ENCODE results near the gene CCK.
A peak's percentile ranks its signal among the peaks of the same experiment; 100 is the strongest.

CCK gene

DNA sequence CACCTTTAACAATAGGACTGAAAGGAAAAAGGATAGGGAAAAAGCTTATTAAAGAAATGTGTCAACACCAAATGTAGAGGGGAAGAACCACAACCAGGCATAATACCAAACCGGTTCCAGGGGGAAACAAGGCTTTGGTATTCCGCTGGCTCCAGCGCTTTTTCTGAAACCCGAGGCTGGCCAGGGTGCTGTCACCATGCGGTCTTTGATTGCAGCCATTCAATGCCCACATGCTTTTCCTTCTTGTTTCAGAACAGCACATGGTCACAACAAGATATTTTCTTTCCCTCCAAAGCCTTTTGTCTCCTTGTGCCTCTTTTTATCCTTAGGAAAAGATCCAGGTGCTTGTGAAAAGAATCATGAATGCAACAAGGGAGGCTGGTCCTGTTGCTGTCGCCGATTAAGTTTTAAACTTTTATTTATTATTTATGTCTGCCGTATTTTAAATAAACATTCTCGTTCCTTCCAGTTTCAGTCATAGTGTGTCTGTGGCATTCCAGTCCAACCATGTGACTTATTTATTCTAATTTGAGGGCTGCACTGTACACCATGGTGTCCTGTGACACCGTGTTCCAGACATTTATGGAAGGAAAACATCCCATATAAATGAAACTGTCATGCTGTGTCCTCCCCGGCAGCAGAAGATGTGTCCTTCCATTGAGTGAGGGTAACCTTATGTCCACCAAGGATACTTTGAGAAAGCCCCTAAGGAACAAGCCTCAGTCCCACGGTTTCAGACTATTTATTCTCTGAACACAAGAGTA lies 41.1 kb downstream of the CCK start:
- DNase-seq = no peak

DNA sequence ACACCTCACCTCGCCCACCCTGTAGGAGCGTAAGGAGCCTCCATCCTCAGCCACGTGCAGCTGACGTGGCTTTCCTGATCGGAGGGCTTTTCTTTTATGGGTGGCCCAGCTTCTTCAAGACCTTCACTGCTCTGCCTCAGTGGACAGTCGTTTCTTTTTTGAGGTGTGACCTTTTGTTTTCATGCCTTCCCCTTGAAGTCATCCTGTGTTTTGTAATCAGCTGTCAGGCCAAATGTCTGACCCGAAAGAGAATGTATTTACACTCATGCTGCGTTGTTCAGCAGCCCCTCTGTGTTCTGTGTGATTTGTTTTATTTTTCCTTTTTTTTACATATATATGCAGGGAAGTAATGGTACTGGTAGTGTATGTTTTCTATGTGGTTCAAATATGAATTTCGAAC lies 41.8 kb downstream of the CCK start:
- DNase-seq = no peak

GRCh38 chr3:42222942-42223693 lies 42.9 kb downstream of the CCK start:
- DNase-seq = no peak

- no peak for DNase-seq
These were observed 45.4 kb downstream of the CCK start for GRCh38 chr3:42220436-42221121.

GRCh38 chr3:42216931-42217333 lies 49.1 kb downstream of the CCK start:
- peak; percentile 15 for DNase-seq

GRCh38 chr3:42216302-42216701 lies 49.7 kb downstream of the CCK start:
- DNase-seq = no peak

DNA sequence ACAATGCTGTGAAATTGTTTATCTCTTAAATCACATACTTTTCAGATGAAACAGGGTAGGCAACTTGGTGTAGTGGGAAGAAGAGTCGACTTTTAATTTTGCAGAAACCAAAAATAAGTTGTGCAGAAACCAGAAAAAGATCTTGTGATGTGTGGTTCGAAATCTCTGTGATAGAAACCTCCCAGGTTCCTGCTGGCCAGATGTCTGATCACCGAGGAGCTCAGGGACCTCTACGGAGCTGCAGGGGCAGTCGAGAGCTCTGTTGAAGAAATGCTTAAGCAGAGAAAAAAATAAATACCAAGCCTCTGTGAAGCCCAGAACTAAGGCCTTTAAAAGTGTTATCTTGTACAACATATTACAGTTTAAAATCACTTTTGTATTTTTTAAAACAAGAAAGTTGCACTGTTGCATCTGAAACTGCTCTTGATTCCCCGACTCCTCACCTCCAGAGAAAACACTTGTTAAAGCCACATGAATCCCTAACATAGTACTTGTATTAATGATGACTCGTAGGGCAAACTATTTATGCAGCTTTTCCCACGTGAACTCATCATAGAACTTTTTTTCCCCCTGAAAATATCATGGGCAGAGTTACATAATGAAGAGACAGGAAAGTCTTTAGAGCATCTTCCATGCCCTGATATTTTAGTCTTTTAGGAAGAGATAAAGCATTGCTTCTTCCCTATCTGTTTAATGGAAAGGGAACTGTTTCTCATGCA lies 51.3 kb downstream of the CCK start:
- DNase-seq = no peak

DNA sequence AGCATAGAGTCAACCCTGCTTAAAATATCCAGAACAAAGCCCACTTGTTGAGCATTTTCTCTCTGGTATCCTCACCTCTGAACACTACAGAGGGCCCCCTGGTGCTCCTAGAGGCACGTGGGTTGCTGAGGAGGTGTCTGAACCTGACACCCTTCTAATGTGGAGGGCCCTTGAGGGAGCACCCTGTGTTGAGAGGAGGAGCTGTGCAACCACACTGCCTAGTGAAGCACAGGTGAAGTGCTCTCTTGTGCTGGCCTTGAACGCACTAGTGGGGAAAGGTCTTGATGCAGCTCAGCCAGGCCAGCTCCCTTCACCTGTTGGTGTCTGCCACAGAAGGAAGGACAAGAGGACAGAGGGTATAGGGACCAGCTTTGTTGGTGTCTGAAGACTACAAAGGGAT lies 51.9 kb downstream of the CCK start:
- no peak for DNase-seq

GRCh38 chr3:42213417-42213816 lies 52.6 kb downstream of the CCK start:
- peak; percentile 17 for DNase-seq

- DNase-seq = no peak
These were observed 55.3 kb downstream of the CCK start for GRCh38 chr3:42210726-42211125.

GRCh38 chr3:42209917-42210316 lies 56.1 kb downstream of the CCK start:
- no peak for DNase-seq

Measured in CD4-positive, alpha-beta T cell treated with Interferon gamma for 1 hour (primary cell).